ENCODE results near the gene RAB42. TPM values are rescaled to one million over a fixed set of nuclear protein-coding genes. Genes with fewer than 3 reads are reported as not detected.

RAB42 gene
- total RNA-seq, 4 donors from 2014 or later, result 1.1 to 57.5 (median 10.0) TPM

DNA sequence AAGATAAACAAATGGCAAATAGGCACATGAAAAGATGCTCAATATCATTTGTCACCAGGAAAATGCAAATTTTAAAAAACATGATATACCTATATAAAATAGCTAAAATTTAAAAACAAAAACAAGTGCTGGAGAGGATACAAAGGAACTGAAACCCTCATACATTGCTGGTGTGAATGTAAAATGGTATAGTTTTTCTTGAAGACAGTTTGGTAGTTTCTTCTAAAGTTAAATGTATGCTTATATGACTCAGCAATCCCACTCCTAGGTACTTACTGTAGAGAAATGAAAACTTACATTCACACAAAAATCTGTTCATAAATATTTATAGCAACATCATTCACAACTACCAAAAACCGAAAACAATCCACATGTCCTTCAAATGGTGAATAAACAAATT, 39.6 kb downstream of the RAB42 start:
- TF ChIP-seq, protein P1, sequence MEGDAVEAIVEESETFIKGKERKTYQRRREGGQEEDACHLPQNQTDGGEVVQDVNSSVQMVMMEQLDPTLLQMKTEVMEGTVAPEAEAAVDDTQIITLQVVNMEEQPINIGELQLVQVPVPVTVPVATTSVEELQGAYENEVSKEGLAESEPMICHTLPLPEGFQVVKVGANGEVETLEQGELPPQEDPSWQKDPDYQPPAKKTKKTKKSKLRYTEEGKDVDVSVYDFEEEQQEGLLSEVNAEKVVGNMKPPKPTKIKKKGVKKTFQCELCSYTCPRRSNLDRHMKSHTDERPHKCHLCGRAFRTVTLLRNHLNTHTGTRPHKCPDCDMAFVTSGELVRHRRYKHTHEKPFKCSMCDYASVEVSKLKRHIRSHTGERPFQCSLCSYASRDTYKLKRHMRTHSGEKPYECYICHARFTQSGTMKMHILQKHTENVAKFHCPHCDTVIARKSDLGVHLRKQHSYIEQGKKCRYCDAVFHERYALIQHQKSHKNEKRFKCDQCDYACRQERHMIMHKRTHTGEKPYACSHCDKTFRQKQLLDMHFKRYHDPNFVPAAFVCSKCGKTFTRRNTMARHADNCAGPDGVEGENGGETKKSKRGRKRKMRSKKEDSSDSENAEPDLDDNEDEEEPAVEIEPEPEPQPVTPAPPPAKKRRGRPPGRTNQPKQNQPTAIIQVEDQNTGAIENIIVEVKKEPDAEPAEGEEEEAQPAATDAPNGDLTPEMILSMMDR (IDR thresholded peaks at IDR 0.05; ENCODE audit: low read depth), result no peak

DNA sequence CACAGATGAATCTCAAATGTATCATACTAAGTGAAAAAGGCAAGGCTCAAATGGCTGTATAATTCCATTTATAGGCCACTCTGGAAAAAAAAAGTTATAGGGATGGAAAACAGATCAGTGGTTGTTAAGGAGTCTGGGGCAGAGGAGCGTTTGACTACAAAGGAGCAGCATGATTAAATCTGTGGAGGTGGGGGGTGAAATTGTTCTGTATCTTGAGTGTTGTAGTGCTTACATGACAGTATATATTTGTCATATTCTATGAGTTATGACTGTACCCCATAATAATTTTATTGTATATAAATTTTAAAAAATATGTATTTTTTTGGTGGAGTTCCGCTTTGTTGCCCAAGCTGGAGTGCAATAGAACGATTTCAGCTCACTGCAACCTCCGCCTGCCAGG, 40.5 kb downstream of the RAB42 start:
- TF ChIP-seq, protein P1 (IDR thresholded peaks at IDR 0.05; ENCODE audit: low read depth), result no peak

DNA sequence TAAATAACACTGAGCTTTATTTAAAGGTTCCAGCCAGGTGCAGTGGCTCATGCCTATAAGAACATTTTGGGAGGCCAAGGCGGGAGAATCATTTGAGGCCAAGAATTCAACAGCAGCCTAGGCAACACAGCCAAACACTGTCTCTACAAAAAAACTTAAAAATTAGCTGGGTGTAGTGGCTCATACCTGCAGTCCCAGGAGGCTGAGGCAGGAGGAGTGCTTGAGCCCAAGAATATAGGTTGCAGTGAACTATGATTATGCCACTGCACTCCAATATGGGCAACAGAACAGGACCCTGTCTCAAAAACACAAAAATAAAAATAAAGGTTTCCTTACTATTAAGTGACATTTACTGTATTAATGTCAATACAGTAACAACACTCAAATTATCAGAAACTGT, 48.7 kb downstream of the RAB42 start:
- TF ChIP-seq, protein P1 (IDR thresholded peaks at IDR 0.05; ENCODE audit: low read depth), result no peak

DNA sequence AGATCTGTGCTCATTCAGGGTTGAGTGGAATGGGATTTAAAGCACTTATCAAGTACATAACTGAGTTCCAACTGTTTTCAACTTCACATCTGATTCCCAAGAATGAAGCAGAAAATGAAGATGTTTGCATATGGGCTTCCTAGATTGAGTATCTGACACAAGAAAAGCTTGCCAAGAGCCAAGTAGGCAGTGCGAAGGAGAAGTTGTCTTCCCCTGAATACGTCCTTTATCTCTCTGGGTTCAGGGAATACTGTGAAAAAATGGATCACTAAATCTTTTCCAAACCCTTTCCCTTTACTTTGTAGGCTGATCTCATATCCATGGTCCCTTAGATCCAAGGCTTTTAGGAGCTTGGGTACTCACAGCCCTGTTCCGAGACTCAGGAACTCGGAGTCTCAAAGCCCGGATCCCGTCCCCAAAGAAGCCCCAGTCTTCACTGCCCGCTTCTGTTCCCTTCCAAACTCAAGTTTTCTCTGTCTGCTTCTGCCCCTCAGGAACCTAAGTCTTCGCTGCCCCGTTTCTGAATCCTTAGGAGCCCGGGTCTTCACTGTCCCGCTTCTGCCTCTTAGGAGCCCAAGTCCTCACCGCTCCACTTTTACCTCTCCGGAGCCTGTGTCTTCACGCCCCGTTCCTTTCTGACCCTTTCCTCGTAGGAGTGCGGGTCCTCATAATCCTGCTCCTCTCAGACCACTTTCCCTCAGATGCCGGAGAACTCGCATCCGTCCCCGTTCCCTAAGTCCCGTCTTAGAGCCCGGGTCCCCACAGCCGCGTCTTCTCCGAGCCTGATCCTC, 50.2 kb downstream of the RAB42 start:
- TF ChIP-seq, protein P1 (IDR thresholded peaks at IDR 0.05; ENCODE audit: low read depth), result no peak

DNA sequence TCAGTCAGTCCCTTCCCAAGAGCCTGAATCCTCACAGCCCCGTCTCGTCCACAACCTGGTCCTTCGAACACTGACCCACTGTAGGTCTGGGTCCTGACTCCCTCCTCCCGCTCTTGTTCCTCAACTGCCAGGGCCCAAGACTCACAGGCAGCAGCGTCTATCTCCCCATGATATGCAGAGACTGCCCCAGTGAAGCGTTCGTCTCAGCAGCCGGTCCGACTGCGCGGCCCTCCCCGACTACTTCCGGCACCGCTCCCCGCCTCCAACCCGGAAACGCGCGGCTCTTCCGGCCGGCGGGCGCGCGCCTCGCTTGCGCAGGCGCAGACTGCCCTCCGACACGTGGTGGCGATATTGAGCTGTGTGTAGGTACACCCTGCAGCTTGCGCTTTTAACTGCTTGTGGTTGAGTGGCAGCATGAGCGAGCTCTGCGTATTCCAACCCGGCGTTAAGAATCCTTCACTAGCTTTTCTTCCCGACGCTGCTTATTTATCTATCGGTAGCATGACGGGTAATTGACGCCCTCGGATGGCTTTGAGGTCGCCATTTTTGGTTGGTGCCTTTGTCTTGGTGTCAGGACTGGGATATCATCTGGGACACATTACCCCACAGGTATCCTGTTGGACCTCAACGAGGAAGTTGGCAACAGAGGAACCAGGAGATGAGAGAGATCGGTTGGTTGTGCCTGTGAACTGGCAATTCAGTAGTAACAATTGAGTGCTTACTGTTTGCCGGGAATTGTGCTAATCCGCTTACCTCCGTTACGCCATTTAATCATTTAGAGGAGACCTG, 51.0 kb downstream of the RAB42 start, which contains the start of gene TAF12:
TAF12 (minus strand) TSS at position 221 of the 789 bp plus-strand sequence. CDS start 20,986 bp downstream, outside the sequence.
- TF ChIP-seq, protein P1 (IDR thresholded peaks at IDR 0.05; ENCODE audit: low read depth), result no peak

DNA sequence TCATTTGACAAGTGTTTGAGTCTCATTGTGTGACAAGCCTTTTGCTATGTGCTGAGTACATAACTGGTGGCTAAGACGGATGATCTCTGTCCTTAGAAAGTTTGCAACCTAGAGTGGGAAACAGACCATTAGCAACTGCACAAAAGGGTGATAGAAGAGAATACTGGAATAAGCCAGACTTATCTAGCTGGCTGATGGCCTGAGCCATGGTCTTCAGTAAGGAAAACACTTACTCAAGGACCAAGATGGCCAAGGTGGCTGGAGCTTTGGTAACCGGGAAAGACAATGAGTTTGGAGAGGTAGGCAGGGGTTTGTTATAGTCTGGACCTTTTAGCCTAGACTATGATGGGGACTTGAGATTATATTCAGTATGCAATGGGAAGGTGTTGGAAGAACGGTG, 52.4 kb downstream of the RAB42 start:
- TF ChIP-seq, protein P1 (IDR thresholded peaks at IDR 0.05; ENCODE audit: low read depth), result no peak

Small RNAs within 50 kb of the gene (small RNA-seq; reads per million reads assigned to genes)
- not detected for gene SNORA16A
- gene SNORA44, result not detected
- gene SNORA61, result not detected
- gene SNORD99, result 76,564 reads per million, percentile 100 among the genes with 10 or more reads in this experiment

Other genes starting within 250 kb of the RAB42 start
- gene PHACTR4, start 222.5 kb upstream of the RAB42 start, total RNA-seq, result 10 to 100 TPM; 15.4 to 24.9 (median 19.1) TPM
- 10 to 100 TPM; 13.9 to 32.3 (median 19.4) TPM for gene RCC1, start 86.2 kb upstream of the RAB42 start, total RNA-seq
- gene TRNAU1AP, start 39.2 kb upstream of the RAB42 start, total RNA-seq, result 10 to 100 TPM; 20.5 to 27.2 (median 26.5) TPM
- 10 to 100 TPM; 18.3 to 27.1 (median 23.3) TPM for gene TAF12, start 50.8 kb downstream of the RAB42 start, total RNA-seq
- not detected for gene RNU11, start 56.3 kb downstream of the RAB42 start, total RNA-seq
- 10 to 100 TPM in 1 of 4 donors, 1 to 10 TPM in 3; 6.6 to 13.6 (median 7.4) TPM for gene GMEB1, start 76.5 kb downstream of the RAB42 start, total RNA-seq
- gene YTHDF2, start 144.7 kb downstream of the RAB42 start, total RNA-seq, result 10 to 100 TPM; 40.3 to 56.9 (median 45.2) TPM
- not detected for gene OPRD1, start 219.9 kb downstream of the RAB42 start, total RNA-seq